DND-41 (cell line): ENCODE results near the gene MSH5.

Experiments used
- EZH2 ChIP-seq: IDR thresholded peaks from 3 replicates; pipeline ENCODE4 v1.6.1; 2012; ENCODE audit warnings: borderline replicate concordance, low read depth, mild to moderate bottlenecking, moderate library complexity, low read length, inconsistent platforms; ENCODE audit not compliant: severe bottlenecking
- TF ChIP-seq, protein P1 (sequence below): IDR thresholded peaks from 2 replicates; pipeline ENCODE4 v1.5.1; 2012; ENCODE audit warnings: borderline replicate concordance, low read length, moderate library complexity, mild to moderate bottlenecking; ENCODE audit not compliant: poor library complexity, severe bottlenecking; ENCODE audit errors: extremely low read depth

GRCh38 chr6:31767096-31767645 is 27.4 kb downstream of the MSH5 start:
- TF ChIP-seq, protein P1, sequence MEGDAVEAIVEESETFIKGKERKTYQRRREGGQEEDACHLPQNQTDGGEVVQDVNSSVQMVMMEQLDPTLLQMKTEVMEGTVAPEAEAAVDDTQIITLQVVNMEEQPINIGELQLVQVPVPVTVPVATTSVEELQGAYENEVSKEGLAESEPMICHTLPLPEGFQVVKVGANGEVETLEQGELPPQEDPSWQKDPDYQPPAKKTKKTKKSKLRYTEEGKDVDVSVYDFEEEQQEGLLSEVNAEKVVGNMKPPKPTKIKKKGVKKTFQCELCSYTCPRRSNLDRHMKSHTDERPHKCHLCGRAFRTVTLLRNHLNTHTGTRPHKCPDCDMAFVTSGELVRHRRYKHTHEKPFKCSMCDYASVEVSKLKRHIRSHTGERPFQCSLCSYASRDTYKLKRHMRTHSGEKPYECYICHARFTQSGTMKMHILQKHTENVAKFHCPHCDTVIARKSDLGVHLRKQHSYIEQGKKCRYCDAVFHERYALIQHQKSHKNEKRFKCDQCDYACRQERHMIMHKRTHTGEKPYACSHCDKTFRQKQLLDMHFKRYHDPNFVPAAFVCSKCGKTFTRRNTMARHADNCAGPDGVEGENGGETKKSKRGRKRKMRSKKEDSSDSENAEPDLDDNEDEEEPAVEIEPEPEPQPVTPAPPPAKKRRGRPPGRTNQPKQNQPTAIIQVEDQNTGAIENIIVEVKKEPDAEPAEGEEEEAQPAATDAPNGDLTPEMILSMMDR = no peak
- TF ChIP-seq EZH2 = no peak
